Right ventricle myocardium superior (tissue), 1 donor: Measurements from ENCODE around the gene CROT. TPM values are rescaled to one million over a fixed set of nuclear protein-coding genes. Genes with fewer than 3 reads are reported as not detected.

Experiments
- ATAC-seq: fragments of 200-7000 bp; cut with Tn5 transposase; one replicate; pipeline ENCODE4 v1.9.1; 2020; ENCODE audit warnings: mild to moderate bottlenecking; ENCODE audit not compliant: poor library complexity
- DNase-seq: peaks from one replicate; pipeline ENCODE4 v3.0.0-alpha.2; 2020
- intact Hi-C: fragments of 100-400 bp; cut with DNase I; formaldehyde crosslinking; loops from one replicate; pipeline ENCODE4 v1.11.2; 2022
- total RNA-seq: library from RNA; stranded (reverse); fragmentation: NEBNext Ultra II Directional; extraction: Animal tissue kit (Norgen Biotek cat#: 25700); gene quantifications from one replicate; pipeline ENCODE4 v1.2.1, GENCODE V29; 2021
- donor health status: DM: no; HTN: yes; CAD: no; lungs with severe emphysema.

CROT gene
- total RNA-seq, 1 donor from 2014 or later = 6.7 TPM

DNA sequence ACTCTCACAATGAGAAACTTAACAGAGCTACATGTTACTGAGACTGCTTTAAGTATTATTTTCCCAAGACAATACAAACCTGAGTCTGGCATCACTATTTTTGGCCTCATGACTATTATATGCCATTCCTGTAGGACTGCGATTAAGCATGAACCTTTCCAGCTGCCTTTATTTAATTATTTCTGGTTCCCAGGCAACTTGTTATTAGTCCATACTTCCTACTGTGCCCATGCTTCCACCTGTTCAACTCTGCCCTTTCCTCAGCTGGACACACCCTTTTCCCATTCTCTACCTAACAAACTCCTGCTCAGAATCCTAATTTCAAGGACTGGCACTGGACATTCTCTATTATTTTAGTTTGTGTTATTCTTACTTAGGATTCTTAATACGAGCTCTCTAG lies 8.1 kb upstream of the CROT start:
- DNase-seq = no peak
- no peak for ATAC-seq
- intact Hi-C loops = no loop called here

DNA sequence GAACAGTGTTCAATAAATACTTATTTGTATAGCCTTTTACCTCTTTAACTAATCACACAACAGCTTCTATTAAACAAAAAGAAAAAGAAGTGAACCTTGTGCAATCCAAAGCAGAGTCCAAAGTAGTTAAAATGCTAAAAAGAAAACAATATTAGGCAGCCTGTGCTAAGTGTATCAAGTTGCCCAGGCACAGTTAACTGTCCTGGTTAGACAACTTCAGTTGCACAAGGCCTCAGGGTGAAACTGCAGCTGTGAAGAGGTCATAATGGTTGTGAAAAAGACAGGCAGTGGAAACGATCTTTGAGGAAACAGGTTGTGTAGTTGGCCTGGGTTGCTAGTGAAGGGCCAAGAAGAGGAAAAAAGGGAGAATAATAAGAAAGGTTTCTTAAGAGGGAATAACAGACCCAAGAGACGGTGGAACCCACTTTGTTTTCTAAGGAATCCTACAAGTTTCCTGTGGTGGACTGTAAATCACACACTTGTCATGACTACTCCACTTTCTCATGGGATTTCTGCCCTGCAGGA lies 6.0 kb upstream of the CROT start:
- intact Hi-C loops = no loop called here
- DNase-seq = no peak
- no peak for ATAC-seq

DNA sequence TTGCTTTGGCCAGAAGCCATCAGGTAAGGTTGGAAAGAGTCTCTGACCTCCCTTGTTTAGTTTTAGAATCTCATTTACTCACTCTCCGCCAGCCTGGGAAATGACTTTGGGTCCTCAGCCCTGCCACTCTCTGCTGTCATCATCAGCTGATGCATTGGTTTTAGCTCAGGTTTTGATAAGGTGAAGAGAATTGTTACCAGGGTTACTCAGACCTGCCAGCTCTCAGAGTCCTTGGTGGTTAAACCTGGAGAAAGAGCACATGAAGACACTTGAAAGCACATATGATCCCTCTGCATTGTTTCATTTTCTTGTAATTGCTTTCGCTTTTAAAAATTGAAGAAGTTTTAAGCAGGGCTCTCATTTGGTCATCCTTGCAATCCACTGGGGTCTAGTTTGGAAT lies 4.0 kb upstream of the CROT start:
- ATAC-seq = no peak
- intact Hi-C loops = loop anchor here (10.0 kb wide), 1 partner anchor 407 kb away; no protein-coding TSS in a partner anchor
- no peak for DNase-seq

DNA sequence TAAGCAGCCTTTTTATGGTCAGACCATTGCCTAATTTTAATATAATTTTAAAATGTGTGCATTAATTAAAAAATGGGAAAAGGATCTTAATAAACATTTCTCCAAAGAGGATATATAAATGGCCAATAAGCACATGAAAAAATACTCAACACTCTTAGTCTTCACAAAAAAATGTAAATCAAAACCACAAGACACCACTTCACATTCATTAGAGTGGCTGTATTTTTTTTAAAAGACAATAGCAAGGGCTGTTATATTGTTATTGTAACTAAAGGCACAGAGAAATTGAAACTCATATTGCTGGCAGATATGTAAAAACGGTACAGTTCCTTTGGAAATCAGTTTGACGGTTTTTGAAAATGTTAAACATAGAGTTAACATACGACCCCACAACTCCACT lies 3.2 kb upstream of the CROT start:
- ATAC-seq (no peak), DNase-seq (no peak)
- intact Hi-C loops = loop anchor here (10.0 kb wide), 1 partner anchor 407 kb away; no protein-coding TSS in a partner anchor

DNA sequence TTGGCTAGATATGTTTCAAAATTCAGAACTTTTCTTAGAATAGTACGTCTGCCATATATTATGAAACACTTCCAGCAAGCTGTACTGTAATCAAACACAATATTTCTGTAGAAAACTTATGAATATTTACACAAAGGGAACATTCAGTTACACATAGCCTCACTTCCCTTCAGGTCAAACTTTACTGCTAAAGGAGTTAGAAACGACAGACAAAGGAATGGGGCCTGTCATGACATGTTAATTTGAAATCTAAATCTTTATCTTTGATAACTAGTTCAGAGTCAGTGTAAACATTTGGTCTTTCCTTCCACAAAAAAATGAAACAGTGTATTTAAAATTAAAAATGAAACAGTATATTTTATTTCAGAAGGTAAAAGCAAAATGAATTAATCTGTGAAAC lies 1.0 kb upstream of the CROT start:
- intact Hi-C loops = loop anchor here (10.0 kb wide), 1 partner anchor 410 kb away; no protein-coding TSS in a partner anchor
- DNase-seq = no peak
- no peak for ATAC-seq

DNA sequence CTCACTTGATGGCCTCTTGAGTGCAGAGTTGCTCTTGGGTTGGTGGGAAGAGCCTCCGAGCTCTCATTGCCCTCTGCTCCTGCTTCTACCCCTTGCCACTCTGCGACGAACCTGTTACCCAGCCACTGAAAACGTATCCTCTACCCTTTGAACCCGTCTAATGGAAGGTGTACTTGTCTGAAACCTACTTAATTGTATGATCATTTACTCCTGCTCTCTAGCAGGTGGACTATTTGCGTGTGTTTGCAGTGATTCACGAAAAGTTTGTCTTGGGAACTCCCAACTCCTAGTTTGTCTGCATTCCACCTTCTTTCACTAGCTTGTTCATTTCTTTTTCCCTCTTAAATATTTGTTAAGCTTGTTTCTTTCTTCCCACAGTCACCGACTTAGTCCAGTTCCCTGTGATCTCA lies 503 bp downstream of the CROT start:
- peak; percentile 33 for ATAC-seq
- DNase-seq = no peak
- intact Hi-C loops = loop anchor here (10.0 kb wide), 1 partner anchor 411 kb away; no protein-coding TSS in a partner anchor

DNA sequence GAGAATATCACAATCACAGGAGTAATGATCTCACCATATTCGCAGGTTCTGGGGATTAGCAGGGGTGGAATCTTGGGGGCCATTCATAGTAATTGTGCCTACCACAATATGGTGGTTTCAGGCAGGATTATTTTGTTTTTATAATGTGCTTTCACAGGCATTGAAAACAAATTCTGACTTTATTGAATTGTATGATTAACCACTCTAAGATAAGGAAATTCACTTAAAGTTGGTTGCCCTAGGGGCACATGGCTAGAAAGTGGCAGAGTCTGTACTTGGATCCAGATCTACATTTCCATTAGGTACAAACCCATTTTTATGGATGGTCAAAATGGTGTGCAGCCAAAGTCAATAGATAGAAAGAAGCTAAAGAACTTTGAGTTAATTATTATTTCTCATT lies 1.7 kb downstream of the CROT start:
- intact Hi-C loops = loop anchor here (10.0 kb wide), 1 partner anchor 412 kb away; no protein-coding TSS in a partner anchor
- DNase-seq (no peak), ATAC-seq (no peak)

DNA sequence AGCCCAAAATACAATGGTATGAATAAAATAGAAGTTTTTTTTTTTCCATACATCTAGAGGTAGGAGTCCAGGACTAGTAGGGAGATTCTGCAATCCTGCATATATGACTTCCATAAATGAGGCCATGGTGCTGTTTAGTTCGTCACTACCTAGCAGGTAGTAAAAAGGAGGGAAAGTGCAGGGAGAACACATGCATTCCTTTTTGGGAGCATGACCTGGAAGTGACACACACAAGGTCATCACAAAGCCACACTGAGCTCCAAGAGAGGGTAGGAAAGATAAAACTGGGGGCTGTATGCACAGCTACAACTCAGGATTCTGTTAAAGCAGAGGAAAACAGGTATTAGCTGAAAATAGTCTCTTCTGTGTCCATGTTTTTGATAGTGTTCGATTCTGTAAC lies 2.2 kb downstream of the CROT start:
- DNase-seq (no peak), ATAC-seq (no peak)
- intact Hi-C loops = loop anchor here (10.0 kb wide), 1 partner anchor 413 kb away; no protein-coding TSS in a partner anchor

DNA sequence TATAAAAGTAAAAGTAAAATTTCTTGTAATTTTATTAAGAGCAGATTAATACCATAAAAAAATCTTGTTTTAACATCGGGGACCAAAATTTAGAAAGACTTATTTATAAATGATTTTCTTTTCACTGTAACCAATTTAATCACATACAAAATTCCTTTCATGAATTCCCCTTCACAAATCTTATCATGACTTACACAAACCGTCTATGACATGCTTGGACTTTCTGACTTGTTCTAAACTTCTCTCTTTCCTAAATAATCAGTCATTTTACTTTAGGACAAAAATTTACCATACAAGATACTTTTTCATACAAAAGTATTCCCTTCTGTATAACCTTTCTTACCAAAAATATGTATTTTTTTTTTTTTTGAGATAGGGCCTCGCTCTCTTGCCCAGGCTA lies 9.3 kb downstream of the CROT start:
- DNase-seq (no peak), ATAC-seq (no peak)
- intact Hi-C loops = no loop called here

DNA sequence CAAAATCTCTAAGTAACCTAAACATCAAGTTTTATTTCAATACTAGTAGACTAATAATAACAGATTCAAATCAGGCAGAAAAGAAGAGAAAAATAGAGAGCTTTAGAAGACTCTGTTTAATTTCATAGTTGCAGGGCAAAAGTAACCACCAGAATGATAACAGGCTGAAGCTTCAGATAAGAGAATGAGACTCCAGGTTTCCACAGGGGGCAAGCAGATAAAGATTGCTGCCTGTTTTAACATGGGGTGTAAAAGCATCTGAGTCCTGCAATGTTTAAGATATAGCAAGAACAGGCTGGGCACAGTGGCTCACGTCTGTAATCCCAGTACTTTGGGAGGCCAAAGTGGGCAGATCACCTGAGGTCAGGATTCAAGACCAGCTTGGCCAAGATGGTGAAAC lies 11.0 kb downstream of the CROT start:
- ATAC-seq = no peak
- intact Hi-C loops = no loop called here

DNA sequence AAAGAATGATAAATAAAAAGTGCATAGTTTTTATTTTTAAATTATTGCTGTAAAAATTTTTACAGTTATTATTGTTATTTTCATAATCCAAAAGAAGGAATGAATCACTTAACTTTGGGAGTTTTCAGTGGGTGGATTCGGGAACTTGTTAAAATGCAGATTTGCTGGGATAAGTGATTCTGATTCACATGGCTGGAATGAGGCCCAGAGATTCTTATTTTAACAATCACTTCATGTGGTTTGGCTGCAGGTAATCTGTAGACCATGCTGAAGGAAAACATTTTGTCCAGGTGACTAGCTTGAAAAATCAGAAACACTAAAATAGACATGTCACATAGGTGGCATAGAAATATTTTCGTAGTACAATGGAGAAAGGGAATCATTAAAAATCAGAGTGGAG lies 13.9 kb downstream of the CROT start:
- ATAC-seq (no peak), DNase-seq (no peak)
- intact Hi-C loops = no loop called here

More for the DNA sequence above, 11.0 kb downstream of the CROT start:
- DNase-seq = no peak

DNA sequence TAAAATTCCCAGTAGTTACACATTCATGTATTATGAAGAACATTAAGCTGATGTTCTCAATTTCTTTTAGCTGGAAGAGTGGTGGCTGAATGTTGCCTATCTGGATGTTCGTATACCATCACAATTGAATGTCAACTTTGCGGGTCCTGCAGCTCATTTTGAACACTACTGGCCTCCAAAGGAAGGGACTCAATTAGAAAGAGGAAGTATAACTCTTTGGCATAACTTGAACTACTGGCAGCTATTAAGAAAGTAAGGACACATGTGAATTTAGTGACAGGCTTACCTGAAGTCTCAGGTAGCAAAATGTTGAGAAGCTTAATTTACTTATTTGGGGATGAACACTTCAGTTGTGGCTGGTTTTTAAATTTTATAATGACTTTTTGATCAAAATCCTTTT lies 15.9 kb downstream of the CROT start:
- intact Hi-C loops = no loop called here
- ATAC-seq = no peak
- DNase-seq = no peak

DNA sequence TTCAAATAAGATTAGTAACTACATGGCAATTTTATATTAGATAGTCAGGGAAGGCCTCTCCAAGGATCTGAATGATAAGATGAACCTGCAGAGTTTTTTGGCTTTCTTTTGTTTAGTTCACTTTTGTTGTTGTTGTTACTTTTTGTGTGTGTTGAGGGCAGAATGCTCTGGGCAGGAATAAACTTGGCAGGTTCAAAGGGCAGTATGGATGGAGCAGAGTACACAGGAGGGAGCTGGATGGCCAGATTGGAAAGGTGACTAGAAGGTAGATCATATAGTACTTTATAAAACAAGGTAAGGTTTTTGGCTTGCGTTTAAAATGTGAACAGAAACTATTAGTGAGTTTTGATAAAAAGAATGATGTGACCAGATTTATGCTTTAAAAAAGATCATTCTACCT lies 17.9 kb downstream of the CROT start:
- intact Hi-C loops = no loop called here

DNA sequence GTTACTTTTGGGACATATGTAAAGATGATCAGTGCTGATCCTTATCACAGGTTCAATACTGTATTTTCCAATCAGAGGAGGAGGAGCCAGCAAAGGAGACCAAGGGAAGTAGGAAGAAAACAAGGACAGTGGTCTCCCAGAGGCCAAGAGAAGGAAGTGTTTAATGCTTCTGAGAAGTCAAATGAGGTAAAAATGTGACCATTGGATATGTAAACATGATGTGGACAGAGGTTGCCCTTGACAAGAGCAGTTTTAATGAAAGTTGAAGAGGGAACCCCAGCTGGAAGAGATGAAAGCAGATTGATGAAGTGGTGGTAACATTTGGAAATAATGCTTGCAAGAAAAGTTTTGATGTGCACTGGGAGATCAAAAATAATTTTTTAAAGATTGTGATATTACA lies 18.8 kb downstream of the CROT start:
- ATAC-seq = no peak
- no peak for DNase-seq
- intact Hi-C loops = no loop called here

More for the DNA sequence above, 17.9 kb downstream of the CROT start:
- ATAC-seq = no peak
- no peak for DNase-seq

DNA sequence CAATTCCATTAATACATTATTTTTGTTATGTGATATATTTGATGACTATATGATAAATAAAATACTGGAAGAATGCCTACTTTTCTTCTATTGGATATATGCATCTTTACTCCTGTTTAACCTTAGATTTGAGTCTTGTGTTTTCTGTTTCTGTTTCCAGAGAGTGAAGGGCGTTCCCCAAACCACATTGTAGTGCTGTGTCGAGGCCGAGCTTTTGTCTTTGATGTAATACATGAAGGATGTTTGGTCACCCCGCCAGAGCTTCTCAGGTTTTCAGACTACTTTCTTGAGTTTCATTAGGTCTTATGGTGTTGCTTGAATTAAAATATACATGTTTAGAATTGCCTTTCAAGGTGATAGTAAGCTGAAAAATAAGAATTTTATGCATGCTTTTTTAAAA lies 23.8 kb downstream of the CROT start:
- no peak for DNase-seq
- intact Hi-C loops = no loop called here
- no peak for ATAC-seq

DNA sequence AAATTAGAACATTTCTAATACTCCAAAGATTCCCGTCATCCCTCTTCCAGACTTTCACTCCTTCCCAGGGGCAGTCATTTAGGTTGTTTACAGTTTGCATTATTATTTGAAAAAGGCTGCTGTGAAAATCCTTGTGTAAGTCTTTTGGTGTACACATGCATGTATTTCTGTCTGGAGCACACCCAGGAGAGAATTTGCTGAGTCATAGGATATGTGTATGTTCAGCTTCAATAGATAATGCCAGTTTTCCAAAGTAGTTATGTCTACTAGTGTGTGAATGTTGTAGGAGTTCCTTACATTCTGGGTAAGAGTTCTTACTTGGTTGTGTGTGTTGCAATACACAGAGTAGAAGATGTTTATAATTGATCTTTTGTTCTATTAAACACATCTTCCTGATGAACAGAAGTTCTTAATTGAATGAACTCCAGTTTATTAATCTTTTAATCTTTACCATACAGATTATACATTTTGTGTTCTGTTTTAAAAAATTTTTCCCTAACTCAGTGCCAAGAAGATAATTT lies 25.3 kb downstream of the CROT start:
- intact Hi-C loops = no loop called here
- DNase-seq (no peak), ATAC-seq (no peak)

DNA sequence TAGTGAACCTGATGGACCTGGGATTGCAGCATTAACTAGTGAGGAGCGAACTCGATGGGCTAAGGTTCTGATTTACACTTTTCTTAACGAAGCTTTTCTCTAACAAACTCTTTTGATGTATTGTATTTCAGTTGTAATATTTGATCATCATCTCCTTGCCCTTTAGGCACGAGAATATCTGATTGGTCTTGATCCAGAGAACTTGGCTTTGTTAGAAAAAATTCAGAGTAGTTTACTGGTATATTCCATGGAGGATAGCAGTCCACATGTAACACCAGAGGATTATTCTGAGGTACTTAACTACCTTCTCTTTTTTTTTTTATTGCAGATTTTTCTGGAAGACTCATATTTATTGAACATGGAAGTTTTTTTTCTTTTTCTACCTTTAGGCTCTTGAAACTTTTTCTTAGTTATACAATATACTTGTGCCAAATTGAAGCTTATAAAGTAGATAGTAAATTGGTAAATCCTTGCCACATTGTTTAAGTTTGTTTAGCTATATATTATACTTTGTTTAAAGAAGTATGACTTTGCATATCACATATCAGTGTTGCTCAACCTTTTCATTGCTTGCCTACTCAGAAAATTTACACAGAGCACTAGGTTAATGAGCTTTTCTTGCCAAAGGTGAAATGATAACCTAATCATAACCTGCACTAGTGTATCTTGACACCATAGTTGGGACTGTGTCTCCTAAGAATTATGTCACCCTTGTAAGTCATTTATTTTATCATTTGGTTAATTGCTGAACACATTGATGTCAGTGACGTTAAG lies 30.4 kb downstream of the CROT start:
- intact Hi-C loops = no loop called here
- DNase-seq = no peak
- no peak for ATAC-seq

DNA sequence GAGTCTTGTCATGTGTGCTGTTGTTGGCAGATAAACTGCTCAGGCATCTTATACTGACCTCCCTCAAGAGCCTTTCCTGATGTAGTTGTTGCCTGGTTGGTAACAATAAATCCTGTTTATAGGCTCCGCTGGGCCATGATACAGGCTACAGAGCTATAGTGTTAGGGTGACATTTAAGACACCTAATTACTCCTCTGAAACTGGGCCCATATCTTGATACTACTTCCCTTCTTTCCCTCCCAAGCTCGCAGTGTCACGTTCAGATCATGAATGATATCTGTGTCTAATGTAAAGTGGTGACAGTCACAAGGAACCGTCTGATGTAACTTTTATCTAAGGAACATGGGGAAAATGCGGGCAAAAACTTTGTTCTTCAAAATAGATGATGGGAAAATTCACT lies 35.4 kb downstream of the CROT start:
- DNase-seq (no peak), ATAC-seq (no peak)
- intact Hi-C loops = no loop called here

DNA sequence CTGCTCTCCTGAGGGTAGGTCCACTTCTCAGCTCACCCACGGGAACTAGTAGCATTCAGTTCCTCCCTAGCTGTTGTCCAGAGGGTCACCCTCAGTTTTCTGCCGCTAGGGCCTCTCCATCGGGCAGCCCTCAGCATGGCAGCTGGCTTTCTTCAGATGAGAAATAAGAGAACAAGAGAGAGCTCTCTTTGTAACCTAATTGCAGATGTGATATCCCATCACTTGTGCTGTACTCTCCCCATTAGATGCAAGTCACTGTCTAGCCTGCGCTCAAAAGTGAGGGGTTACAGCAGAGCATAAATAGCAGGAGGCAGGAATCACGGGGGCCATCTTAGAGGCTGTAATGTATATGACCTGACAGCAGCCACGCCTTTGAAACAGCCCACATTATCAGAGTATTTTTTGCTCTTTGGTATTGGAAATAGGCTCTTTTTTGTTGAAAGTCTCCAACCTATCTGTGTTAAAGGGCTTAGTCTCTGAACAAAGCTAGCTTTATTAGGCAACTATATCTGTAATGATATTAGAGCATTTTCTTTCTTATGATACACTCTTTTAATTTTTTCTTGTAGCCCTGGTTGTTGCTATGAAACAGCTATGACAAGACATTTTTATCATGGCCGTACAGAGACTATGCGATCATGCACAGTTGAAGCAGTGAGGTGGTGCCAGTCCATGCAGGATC lies 45.7 kb downstream of the CROT start:
- intact Hi-C loops = no loop called here
- DNase-seq (no peak), ATAC-seq (no peak)
